ENCODE measurements around the gene GINS2. TPM values are rescaled to one million over a fixed set of nuclear protein-coding genes. Genes with fewer than 3 reads are reported as not detected.

GINS2 gene
- total RNA-seq, 1 experiment from 2014 or later: 38.0 TPM

DNA sequence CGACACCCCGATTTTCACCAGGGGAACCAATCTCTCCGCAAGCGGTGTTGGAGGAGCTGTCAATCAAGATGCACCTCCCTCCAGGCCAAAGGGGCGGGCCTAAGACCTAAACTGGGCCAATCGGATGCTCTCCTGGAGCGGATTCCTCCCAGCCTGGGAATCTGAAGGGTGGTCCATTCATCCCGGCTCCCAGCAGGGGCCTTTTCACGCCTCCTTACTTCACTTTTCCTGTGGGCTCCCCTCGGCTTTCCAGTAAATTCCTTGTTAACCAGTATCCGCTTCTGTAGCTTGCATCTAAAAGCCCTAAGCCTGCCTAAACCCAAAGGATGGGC is 45.1 kb upstream of the GINS2 start:
- ChIA-PET POLR2A (no interaction called here), CTCF (interaction anchor here (0.6 to 1.0 kb wide), 7 partner anchors 14 to 118 kb away, joined by 3 to 4 read pairs (median 3); no protein-coding TSS in a partner anchor)
- H3K4me3 Mint-ChIP-seq: no peak overlapping the region
- peak; percentile 53; the same call in 1 of the 2 replicates for TF ChIP-seq ZNF423 (CRISPR knock-in tag; IDR thresholded peaks at IDR 0.05)
- TF ChIP-seq ZNF138 (CRISPR knock-in tag; conservative IDR thresholded peaks at IDR 0.05): no peak
- no peak for TF ChIP-seq RORB (CRISPR knock-in tag; IDR thresholded peaks at IDR 0.05)
- H3K9me3 Mint-ChIP-seq: no peaks in the 10 kb centered on the region
- no peaks in the 10 kb centered on the region for H3K36me3 Mint-ChIP-seq
- H3K27me3 Mint-ChIP-seq (ENCODE audit: low read depth): no peaks in the 10 kb centered on the region; the same call in 1 of the 2 replicates
- ATAC-seq (peak; percentile 92), DNase-seq (ENCODE audit: low spot score) (peak; percentile 88)
- no peak overlapping the region for H3K27ac Mint-ChIP-seq
- H3K4me1 Mint-ChIP-seq: peaks cover 16% of the 10 kb centered on the region

DNA sequence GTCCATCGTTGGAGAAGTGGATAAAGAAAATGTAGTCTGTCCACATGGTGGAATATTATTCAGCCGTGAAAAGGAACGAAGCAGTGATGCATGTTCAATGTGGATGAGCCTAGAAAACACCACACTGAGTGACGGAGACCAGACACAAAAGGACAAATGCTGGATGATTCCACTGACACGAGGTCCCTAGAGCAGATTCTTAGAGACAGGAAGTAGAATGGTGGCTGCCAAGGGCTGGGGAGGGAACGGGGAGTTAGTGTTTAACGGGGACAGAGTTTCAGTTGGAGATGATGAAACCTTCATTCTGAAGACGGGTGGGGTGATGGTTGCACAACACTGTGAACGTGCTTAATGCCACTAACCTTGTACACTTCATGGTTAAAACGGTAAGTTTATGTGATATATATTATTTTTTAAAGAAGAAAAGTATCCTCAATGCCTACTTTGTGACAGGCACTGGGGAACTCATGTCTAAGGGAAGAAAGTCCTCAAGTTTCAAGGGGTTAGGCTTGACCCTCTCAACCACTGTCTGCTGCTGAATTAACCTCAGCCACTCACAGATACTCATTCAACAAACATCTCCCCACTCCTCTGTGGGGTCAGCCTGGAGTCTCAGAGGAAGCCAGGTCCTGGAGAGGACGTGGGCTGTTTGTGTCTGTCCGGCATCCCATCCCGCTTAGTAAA is 44.5 kb upstream of the GINS2 start:
- Mint-ChIP-seq H3K4me1 (peaks cover 16% of the 10 kb centered on the region), H3K9me3 (no peaks in the 10 kb centered on the region), H3K27me3 (ENCODE audit: low read depth) (no peaks in the 10 kb centered on the region; the same call in 1 of the 2 replicates), H3K27ac (peak overlapping the region; percentile 19; the same call in 1 of the 2 replicates), H3K36me3 (no peaks in the 10 kb centered on the region), H3K4me3 (no peak overlapping the region)
- ChIA-PET CTCF (interaction anchor here (0.6 to 0.9 kb wide), 6 partner anchors 13 to 117 kb away, joined by 3 to 4 read pairs (median 3); no protein-coding TSS in a partner anchor), POLR2A (no interaction called here)
- ATAC-seq: peak; percentile 5; the same call in 1 of the 2 replicates
- no peak for DNase-seq (ENCODE audit: low spot score)
- TF ChIP-seq ZNF121 (CRISPR knock-in tag; IDR thresholded peaks at IDR 0.05) (no peak), GTF2I (CRISPR knock-in tag; conservative IDR thresholded peaks at IDR 0.05) (no peak), ZNF396 (CRISPR knock-in tag; IDR thresholded peaks at IDR 0.05; ENCODE audit: borderline replicate concordance) (no peak), FOXK1 (CRISPR knock-in tag; IDR thresholded peaks at IDR 0.05) (no peak), GABPB1 (CRISPR knock-in tag; IDR thresholded peaks at IDR 0.05) (peak; percentile 79)
- TF ChIP-seq, protein P1, sequence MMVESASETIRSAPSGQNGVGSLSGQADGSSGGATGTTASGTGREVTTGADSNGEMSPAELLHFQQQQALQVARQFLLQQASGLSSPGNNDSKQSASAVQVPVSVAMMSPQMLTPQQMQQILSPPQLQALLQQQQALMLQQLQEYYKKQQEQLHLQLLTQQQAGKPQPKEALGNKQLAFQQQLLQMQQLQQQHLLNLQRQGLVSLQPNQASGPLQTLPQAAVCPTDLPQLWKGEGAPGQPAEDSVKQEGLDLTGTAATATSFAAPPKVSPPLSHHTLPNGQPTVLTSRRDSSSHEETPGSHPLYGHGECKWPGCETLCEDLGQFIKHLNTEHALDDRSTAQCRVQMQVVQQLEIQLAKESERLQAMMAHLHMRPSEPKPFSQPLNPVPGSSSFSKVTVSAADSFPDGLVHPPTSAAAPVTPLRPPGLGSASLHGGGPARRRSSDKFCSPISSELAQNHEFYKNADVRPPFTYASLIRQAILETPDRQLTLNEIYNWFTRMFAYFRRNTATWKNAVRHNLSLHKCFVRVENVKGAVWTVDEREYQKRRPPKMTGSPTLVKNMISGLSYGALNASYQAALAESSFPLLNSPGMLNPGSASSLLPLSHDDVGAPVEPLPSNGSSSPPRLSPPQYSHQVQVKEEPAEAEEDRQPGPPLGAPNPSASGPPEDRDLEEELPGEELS (CRISPR knock-in tag; IDR thresholded peaks at IDR 0.05): no peak
- TF ChIP-seq, protein P2, sequence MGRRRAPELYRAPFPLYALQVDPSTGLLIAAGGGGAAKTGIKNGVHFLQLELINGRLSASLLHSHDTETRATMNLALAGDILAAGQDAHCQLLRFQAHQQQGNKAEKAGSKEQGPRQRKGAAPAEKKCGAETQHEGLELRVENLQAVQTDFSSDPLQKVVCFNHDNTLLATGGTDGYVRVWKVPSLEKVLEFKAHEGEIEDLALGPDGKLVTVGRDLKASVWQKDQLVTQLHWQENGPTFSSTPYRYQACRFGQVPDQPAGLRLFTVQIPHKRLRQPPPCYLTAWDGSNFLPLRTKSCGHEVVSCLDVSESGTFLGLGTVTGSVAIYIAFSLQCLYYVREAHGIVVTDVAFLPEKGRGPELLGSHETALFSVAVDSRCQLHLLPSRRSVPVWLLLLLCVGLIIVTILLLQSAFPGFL (CRISPR knock-in tag; IDR thresholded peaks at IDR 0.05; ENCODE audit: borderline replicate concordance): no peak

DNA sequence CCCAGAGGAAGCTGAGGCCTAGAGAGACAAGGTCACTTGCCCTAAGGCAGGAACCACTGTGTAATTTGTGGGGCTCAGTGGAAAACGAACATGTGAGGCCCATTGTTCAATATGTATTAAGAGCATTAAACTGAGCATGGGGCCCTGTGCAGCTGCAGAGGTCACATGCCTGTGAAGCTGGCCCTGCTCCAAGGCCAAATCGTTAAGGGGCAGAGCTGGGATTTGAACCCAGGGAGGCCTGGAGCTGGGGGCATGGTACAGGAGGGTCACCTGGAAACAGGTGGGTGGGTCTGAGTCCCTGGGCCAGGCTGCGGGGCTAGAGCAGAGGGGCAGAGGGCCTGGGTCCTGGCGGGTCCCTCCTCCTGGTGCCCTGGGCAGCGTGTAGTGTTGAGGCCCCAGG is 42.4 kb upstream of the GINS2 start:
- Mint-ChIP-seq H3K27ac (no peak overlapping the region), H3K4me3 (no peak overlapping the region), H3K27me3 (ENCODE audit: low read depth) (no peaks in the 10 kb centered on the region; the same call in 1 of the 2 replicates), H3K36me3 (peaks cover under 1% of the 10 kb centered on the region; the same call in 1 of the 2 replicates), H3K4me1 (peaks cover 16% of the 10 kb centered on the region), H3K9me3 (no peaks in the 10 kb centered on the region)
- ChIA-PET CTCF (no interaction called here), POLR2A (no interaction called here)
- DNase-seq (ENCODE audit: low spot score): no peak
- ATAC-seq: no peak
- TF ChIP-seq SOX15 (CRISPR knock-in tag; IDR thresholded peaks at IDR 0.05) (no peak), TEAD1 (CRISPR knock-in tag; IDR thresholded peaks at IDR 0.05) (no peak), KAT7 (CRISPR knock-in tag; IDR thresholded peaks at IDR 0.05; ENCODE audit: borderline replicate concordance) (no peak)
- TF ChIP-seq, protein P1 (CRISPR knock-in tag; IDR thresholded peaks at IDR 0.05): no peak

DNA sequence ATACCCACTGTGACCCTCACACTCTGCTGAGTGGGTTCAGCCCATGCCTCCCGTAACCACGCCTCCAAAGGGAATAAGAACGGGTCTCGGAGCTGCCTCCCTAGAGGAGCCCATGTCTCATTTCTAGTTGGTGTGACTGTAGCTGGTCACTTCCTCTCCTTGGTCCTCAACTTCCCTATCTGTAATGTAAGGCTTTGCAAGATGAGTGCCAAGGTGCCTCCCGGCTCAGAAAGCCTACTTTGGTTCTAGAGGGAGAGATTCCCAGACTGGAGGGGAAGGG is 41.4 kb upstream of the GINS2 start:
- no peaks in the 10 kb centered on the region for H3K27me3 Mint-ChIP-seq (ENCODE audit: low read depth)
- TF ChIP-seq, protein P3, sequence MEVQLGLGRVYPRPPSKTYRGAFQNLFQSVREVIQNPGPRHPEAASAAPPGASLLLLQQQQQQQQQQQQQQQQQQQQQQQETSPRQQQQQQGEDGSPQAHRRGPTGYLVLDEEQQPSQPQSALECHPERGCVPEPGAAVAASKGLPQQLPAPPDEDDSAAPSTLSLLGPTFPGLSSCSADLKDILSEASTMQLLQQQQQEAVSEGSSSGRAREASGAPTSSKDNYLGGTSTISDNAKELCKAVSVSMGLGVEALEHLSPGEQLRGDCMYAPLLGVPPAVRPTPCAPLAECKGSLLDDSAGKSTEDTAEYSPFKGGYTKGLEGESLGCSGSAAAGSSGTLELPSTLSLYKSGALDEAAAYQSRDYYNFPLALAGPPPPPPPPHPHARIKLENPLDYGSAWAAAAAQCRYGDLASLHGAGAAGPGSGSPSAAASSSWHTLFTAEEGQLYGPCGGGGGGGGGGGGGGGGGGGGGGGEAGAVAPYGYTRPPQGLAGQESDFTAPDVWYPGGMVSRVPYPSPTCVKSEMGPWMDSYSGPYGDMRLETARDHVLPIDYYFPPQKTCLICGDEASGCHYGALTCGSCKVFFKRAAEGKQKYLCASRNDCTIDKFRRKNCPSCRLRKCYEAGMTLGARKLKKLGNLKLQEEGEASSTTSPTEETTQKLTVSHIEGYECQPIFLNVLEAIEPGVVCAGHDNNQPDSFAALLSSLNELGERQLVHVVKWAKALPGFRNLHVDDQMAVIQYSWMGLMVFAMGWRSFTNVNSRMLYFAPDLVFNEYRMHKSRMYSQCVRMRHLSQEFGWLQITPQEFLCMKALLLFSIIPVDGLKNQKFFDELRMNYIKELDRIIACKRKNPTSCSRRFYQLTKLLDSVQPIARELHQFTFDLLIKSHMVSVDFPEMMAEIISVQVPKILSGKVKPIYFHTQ (CRISPR knock-in tag; IDR thresholded peaks at IDR 0.05): no peak
- TF ChIP-seq JAZF1 (CRISPR knock-in tag; IDR thresholded peaks at IDR 0.05) (no peak), FOXP1 (CRISPR knock-in tag; IDR thresholded peaks at IDR 0.05; ENCODE audit: borderline replicate concordance) (no peak), SP1 (CRISPR knock-in tag; conservative IDR thresholded peaks at IDR 0.05) (no peak), ZNF396 (CRISPR knock-in tag; IDR thresholded peaks at IDR 0.05; ENCODE audit: borderline replicate concordance) (no peak)
- TF ChIP-seq, protein P4, sequence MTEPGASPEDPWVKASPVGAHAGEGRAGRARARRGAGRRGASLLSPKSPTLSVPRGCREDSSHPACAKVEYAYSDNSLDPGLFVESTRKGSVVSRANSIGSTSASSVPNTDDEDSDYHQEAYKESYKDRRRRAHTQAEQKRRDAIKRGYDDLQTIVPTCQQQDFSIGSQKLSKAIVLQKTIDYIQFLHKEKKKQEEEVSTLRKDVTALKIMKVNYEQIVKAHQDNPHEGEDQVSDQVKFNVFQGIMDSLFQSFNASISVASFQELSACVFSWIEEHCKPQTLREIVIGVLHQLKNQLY (CRISPR knock-in tag; IDR thresholded peaks at IDR 0.05): no peak
- POLR2A ChIA-PET: no interaction called here
- DNase-seq (ENCODE audit: low spot score) (no peak), ATAC-seq (no peak)
- H3K27ac Mint-ChIP-seq: no peak overlapping the region
- peaks cover 16% of the 10 kb centered on the region for H3K4me1 Mint-ChIP-seq
- CTCF ChIA-PET: interaction anchor here (1.0 to 2.2 kb wide), 5 partner anchors 12 to 80 kb away, joined by 3 to 6 read pairs (median 4); no protein-coding TSS in a partner anchor
- no peak overlapping the region for H3K4me3 Mint-ChIP-seq
- H3K36me3 Mint-ChIP-seq: peaks cover 3% of the 10 kb centered on the region; the same call in 1 of the 2 replicates
- H3K9me3 Mint-ChIP-seq: no peaks in the 10 kb centered on the region
